Measurements from ENCODE around the gene TRAPPC10. TPM values are rescaled to one million over a fixed set of nuclear protein-coding genes. Genes with fewer than 3 reads are reported as not detected.
A peak's percentile ranks its signal among the peaks of the same experiment; 100 is the strongest.

TRAPPC10 gene
- polyA plus RNA-seq, 1 of the 3 experiments (the other 2 are of a cell fraction): 17.5 TPM

- Histone ChIP-seq H3K4me1 (ENCODE audit: control insufficient read depth in 1 of 2, insufficient read depth in 2 of 2, low read depth in 1 of 2, low read length in 1 of 2) (peaks cover 9 to 15% of the 10 kb centered on the region in 2 experiments; a peak in 3 of 4 replicates), H3K36me3 (replicated peaks in 1 of 2; ENCODE audit: control insufficient read depth in 1 of 2, insufficient read depth in 2 of 2, low read length in 1 of 2) (no peaks in the 10 kb centered on the region), H3K9me2 (no peaks in the 10 kb centered on the region), H3K27me3 (ENCODE audit: insufficient read depth) (no peaks in the 10 kb centered on the region), H3K79me2 (ENCODE audit: insufficient read depth) (peaks cover 8% of the 10 kb centered on the region; the same call in 1 of the 2 replicates), H3K9me3 (no peaks in the 10 kb centered on the region), H4K20me1 (ENCODE audit: insufficient read depth) (no peaks in the 10 kb centered on the region), H3F3A (replicated peaks; ENCODE audit: insufficient read depth) (peaks cover 26% of the 10 kb centered on the region), H3K4me3 (ENCODE audit: low read depth in 2 of 2, low read length in 1 of 2) (no peak overlapping the region), H3K9ac (peak overlapping the region; percentile 66), H3K27ac (ENCODE audit: low read depth in 2 of 2, low read length in 1 of 2) (peak overlapping the region; percentile 68 to 91; a peak in 3 of 4 replicates), H3K4me2 (peak overlapping the region; percentile 71; the same call in 1 of the 2 replicates), H2AFZ (ENCODE audit: low read depth) (peak overlapping the region; percentile 93)
- ChIA-PET CTCF (interaction anchor here (0.9 kb wide), 1 partner anchor 291 kb away, joined by 3 read pairs; no protein-coding TSS in a partner anchor), POLR2A (no interaction called here)
- no peak for DNase-seq
- TF ChIP-seq ZBTB33 (IDR thresholded peaks at IDR 0.05; ENCODE audit: borderline replicate concordance, low read depth) (no peak), YY1 (IDR thresholded peaks at IDR 0.05; ENCODE audit: low read depth) (no peak), CTCF (IDR thresholded peaks at IDR 0.05) (no peak), MAX (IDR thresholded peaks at IDR 0.05; ENCODE audit: low read depth) (no peak), SMC3 (IDR thresholded peaks at IDR 0.05; ENCODE audit: low read depth, low read length) (no peak), FOXJ3 (CRISPR knock-in tag; IDR thresholded peaks at IDR 0.05) (no peak), EP300 (IDR thresholded peaks at IDR 0.05; ENCODE audit: borderline replicate concordance in 1 of 2, low read depth in 1 of 2, low read length in 1 of 2) (no peak; a peak in 1 of 4 replicates), MEF2A (IDR thresholded peaks at IDR 0.05; ENCODE audit: borderline replicate concordance, low read depth) (no peak), TEAD4 (IDR thresholded peaks at IDR 0.05; ENCODE audit: borderline replicate concordance, insufficient read depth) (no peak), FOSL2 (IDR thresholded peaks at IDR 0.05; ENCODE audit: borderline replicate concordance, low read depth) (no peak), IRF3 (IDR thresholded peaks at IDR 0.05; ENCODE audit: low read depth, low read length) (no peak)
- WGBS (ENCODE audit: low lambda C conversion rate): 65% methylated on average over 8 of the region's 8 CpGs
Observed at GRCh38 chr21:44006656-44007055, 5.5 kb upstream of the TRAPPC10 start.
